PFSK-1 (cell line): Measurements from ENCODE around the gene ARHGEF12.

Experiments
- FOXP2 ChIP-seq: optimal IDR thresholded peaks from 2 replicates; pipeline ENCODE3; 2011; ENCODE audit warnings: borderline replicate concordance, control low read depth, inconsistent platforms; ENCODE audit not compliant: insufficient read depth; ENCODE audit errors: extremely low read length, extremely low read depth
- POLR2AphosphoS5 ChIP-seq: IDR thresholded peaks from 2 replicates; pipeline ENCODE4 v1.6.1; 2012; ENCODE audit warnings: low read depth, mild to moderate bottlenecking, control low read depth, low read length, moderate library complexity
- TAF1 ChIP-seq: IDR thresholded peaks from 2 replicates; pipeline ENCODE4 v1.6.1; 2012; ENCODE audit warnings: low read length, control low read depth, borderline replicate concordance; ENCODE audit not compliant: insufficient read depth
- TF ChIP-seq, protein P1 (sequence below), 2 experiments: IDR thresholded peaks; 2 replicates each; pipeline versions ENCODE4 v1.6.1 to v1.8.0; 2011 to 2012; ENCODE audit warnings: low read depth in 2 of 2, low read length in 2 of 2, control low read depth in 1 of 2, inconsistent platforms in 1 of 2, mild to moderate bottlenecking in 1 of 2, moderate library complexity in 1 of 2; ENCODE audit not compliant: insufficient read depth in 1 of 2

DNA sequence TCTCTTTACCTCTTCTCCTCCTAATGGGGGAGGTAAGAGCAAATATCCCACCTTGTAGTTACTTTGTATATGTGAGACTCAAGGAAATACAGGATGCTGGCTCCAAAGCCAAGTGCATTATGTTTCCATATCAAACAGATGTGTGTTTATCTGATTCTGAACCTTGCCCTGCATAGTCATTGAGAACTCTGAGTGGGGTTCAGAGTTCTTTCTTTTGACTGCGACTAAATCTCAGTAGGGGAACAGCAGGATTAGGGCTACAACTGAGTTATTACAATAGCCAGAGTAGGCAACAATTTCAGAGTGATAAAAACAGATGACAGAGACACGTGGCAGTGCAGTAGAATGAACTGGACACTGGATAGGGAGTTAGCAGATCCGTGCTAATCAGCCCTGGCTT lies 45.3 kb upstream of the ARHGEF12 start:
- TF ChIP-seq FOXP2 (no peak), POLR2AphosphoS5 (no peak), TAF1 (no peak)
- TF ChIP-seq, protein P1, sequence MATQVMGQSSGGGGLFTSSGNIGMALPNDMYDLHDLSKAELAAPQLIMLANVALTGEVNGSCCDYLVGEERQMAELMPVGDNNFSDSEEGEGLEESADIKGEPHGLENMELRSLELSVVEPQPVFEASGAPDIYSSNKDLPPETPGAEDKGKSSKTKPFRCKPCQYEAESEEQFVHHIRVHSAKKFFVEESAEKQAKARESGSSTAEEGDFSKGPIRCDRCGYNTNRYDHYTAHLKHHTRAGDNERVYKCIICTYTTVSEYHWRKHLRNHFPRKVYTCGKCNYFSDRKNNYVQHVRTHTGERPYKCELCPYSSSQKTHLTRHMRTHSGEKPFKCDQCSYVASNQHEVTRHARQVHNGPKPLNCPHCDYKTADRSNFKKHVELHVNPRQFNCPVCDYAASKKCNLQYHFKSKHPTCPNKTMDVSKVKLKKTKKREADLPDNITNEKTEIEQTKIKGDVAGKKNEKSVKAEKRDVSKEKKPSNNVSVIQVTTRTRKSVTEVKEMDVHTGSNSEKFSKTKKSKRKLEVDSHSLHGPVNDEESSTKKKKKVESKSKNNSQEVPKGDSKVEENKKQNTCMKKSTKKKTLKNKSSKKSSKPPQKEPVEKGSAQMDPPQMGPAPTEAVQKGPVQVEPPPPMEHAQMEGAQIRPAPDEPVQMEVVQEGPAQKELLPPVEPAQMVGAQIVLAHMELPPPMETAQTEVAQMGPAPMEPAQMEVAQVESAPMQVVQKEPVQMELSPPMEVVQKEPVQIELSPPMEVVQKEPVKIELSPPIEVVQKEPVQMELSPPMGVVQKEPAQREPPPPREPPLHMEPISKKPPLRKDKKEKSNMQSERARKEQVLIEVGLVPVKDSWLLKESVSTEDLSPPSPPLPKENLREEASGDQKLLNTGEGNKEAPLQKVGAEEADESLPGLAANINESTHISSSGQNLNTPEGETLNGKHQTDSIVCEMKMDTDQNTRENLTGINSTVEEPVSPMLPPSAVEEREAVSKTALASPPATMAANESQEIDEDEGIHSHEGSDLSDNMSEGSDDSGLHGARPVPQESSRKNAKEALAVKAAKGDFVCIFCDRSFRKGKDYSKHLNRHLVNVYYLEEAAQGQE (IDR thresholded peaks at IDR 0.05; ENCODE audit: insufficient read depth in 1 of 2, low read depth in 2 of 2, low read length in 2 of 2), result no peak
